NOMO-1 (cell line): ENCODE data around the gene SYNJ2.

ENCODE experiments used
- DNase-seq, 2 experiments: peaks; one replicate each; lab custom pipeline; 2025; ENCODE audit not compliant: unreplicated experiment in 2 of 2; lab: John Stamatoyannopoulos, UW

The SYNJ2 gene

DNA sequence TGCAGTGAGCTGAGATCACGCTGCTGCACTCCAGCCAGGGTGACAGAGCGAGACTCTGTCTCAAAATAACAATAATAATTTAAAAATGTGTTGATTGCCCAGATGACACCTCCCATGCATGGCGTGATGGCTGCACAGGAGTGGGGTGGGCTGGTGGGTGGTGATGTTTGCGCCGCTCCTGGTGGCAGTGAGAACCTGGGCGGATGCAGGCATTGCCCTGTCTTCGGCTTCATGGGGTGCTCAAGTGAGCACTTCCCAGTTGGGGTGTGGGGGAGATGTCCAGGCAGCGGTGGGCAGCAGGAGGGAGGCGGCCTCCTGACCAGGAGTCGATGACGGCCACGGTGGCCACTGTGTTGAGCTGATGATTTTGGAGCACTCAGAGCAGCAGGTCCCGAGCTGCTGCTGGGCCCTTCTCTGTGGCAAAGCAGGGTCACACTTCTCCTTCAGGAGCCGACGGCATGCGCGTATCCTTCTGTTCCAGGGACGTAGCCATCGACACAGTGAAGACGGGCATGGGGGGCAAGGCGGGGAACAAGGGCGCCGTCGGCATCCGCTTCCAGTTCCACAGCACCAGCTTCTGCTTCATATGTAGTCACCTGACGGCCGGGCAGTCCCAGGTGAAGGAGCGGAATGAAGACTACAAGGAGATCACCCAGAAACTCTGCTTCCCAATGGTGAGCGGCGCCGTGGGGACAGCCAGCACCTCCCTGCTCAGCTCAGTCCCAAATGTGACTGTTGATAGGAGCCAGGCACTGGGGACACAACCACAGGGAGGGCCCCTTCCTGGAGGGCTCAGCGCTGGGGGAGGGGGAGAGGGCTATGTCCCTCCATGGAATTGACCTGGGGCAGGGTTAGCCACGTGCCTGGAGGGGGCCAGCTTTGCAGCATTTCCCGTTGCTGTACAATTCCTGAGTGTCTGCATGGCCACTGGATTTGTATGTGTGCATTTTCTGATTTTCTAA is 89.7 kb downstream of the SYNJ2 start:
- no peak for DNase-seq

GRCh38 chr6:158072083-158072721 is 90.5 kb downstream of the SYNJ2 start:
- peak; percentile 47 to 51 for DNase-seq

DNA sequence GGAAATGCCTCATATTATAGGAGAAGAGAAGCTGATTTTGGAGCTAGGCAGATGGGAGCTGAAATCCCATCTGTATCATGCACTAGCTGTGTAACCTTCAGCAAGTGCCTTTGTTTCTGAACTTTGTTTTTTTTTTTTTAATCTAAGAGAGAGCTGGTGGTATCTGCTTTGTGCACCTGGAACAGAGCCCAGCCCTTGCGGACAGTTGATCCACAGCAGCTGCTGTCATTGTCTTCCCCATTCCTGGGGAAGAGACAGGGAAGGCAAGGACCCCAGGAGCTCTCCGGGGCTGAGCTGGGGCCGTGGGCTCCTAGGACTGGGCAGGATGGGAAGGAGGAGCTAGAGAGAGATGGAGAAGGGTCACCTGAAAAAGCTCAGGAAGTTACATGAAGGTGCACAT is 92.1 kb downstream of the SYNJ2 start:
- DNase-seq, result no peak

DNA sequence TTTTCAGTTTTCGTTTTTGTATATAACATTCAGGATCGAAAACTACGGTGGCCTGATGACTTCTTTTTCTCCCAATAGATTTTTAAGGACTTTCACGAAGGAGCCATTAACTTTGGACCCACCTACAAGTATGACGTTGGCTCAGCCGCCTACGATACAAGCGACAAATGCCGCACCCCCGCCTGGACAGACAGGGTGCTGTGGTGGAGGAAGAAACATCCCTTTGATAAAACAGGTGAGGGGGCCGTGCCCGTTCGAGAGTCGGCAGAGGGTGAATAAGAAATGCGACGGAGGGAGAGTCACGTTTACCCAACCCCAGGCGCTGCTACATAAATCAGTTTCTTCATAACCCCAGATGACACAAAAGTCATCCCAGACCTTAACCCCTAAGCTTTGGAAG is 94.9 kb downstream of the SYNJ2 start:
- no peak for DNase-seq

DNA sequence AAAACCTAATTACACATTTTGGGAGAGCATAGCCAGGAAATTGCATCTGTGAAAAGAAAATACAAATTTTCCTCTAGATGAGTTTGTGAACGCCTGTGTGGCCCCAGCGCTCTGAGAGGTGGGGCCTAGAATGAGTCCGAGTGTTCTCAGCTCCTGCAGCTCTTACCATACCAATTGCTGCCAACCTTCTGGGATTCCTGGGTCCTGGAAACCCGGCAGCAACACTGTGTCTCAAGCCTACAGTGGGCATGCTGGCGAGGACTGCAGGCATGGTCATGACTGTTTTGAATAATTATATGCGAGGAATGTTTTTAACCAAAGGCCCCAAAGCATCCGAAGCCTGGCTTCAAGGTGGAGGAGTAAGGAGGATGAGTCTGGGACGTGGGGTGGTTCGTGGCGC is 96.0 kb downstream of the SYNJ2 start:
- no peak for DNase-seq

GRCh38 chr6:158078320-158078719 is 96.7 kb downstream of the SYNJ2 start:
- no peak for DNase-seq

- DNase-seq, result no peak
These were observed 99.4 kb downstream of the SYNJ2 start for GRCh38 chr6:158080849-158081656.

GRCh38 chr6:158081657-158081935 is 99.9 kb downstream of the SYNJ2 start:
- DNase-seq, result peak; percentile 48 to 64

DNA sequence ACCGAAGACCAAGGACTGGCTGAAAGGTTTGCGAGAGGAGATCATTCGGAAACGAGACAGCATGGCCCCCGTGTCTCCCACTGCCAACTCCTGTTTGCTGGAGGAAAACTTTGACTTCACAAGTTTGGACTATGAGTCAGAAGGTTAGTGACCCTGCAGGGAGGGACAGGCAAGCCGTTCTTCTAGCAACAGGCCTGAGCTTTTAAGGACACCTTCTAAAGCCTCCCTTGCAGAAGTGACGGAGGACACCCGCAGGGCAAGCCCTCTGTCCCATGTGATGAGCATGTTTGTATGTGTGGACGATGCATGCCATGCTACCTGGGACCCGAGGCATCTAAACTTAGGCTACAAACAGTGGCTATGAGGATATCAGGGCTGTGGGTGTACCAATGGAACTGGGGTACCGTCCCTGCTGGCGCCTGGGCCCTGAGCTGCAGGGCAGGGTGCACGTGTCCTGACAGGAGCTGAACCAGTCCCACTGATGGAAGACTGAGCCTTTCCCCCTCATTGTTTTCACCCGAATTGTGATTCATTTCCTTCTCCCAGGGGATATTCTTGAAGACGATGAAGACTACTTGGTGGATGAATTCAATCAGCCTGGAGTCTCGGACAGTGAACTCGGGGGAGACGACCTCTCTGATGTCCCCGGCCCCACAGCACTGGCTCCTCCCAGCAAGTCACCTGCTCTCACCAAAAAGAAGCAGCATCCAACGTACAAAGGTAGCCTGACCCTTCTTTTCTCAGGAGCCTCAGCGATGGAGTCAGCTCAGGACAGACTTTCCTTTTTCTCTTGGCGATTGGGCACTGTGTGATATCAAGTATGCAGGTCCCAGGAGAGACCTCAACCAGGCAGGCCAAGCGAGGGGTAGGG is 102.0 kb downstream of the SYNJ2 start:
- DNase-seq, result no peak

DNA sequence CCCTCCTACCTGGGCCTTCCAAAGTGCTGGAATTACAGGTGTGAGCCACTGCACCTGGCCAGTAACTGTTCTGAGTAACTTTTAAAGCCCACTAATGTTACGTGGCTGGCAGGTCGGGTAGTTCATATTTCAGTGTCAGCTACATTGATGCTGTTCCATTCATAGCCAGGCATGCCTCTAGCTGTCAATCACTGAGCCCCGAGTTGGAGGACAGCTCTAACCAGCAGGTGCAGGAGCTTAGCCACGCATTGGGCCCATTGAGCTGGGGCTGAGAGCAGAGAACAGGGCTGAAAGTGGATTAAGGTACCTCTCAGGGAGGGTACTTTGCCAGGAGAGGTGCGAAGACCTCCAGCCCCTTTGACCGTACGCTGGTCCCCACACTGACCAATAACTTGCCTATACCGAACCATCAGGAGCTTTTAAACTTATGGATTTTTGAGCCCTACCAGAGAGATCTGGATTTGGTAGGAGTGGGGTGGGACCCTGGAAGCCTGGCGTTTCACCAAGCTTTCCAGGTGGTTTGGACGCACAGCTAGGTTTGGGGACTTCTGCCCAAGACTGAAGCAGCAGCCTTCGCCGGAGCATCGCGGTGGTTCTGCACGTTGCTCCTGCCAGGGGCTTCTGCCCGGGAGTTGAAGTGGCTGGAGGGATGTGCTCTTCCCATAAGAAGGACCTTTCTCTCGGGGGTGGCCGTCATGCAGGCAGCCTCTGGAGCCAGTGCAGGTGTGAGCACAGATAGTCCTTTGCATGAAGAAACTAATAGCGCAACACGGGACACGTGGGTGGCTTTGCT is 103.8 kb downstream of the SYNJ2 start:
- DNase-seq, result no peak

- DNase-seq, result no peak
These were observed 104.4 kb downstream of the SYNJ2 start for GRCh38 chr6:158086054-158086503.

DNA sequence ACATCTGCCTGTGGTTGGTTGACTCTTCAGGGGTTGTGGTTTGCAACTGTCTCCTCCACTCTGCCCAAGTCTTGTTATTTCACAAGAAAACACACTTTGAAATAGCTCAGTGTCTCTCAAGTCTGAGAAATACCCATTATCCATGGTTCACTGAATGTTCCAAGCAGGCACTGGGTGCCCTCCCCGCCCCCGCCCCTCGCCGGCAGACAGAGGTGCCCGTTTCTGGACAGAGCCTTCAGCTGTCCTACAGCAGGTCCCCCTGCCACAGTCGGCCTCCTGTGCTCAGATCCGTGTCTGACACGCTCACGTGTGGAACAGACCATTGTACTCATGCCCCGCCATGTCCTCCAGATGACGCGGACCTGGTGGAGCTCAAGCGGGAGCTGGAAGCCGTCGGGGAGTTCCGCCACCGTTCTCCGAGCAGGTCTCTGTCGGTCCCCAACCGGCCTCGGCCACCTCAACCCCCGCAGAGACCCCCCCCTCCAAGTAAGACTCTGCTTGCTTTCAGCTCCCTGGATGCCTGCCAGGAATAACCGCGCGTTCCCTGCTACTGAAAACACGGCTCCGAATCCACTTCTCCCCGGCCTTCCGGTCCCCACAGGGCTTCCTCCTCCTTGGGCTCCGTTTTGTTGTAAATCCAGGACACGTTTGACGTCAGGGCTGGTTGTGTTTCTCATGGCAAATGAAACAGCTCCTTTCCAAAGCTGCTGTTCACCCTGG is 105.0 kb downstream of the SYNJ2 start:
- DNase-seq, result peak; percentile 88 to 94

- peak in 1 of 2 experiments; percentile 28 for DNase-seq
These were observed 105.7 kb downstream of the SYNJ2 start for GRCh38 chr6:158087224-158087867.

GRCh38 chr6:158092806-158093205 is 111.1 kb downstream of the SYNJ2 start:
- DNase-seq, result no peak

GRCh38 chr6:158095031-158095430 is 113.4 kb downstream of the SYNJ2 start:
- DNase-seq, result no peak

DNA sequence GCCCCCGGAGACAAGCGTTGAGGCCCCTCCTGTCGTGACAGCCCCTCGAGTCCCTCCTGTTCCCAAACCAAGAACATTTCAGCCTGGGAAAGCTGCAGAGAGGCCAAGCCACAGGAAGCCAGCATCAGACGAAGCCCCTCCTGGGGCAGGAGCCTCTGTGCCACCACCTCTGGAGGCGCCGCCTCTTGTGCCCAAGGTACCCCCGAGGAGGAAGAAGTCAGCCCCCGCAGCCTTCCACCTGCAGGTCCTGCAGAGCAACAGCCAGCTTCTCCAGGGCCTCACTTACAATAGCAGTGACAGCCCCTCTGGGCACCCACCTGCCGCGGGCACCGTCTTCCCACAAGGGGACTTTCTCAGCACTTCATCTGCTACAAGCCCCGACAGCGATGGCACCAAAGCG is 114.0 kb downstream of the SYNJ2 start:
- DNase-seq, result no peak

DNA sequence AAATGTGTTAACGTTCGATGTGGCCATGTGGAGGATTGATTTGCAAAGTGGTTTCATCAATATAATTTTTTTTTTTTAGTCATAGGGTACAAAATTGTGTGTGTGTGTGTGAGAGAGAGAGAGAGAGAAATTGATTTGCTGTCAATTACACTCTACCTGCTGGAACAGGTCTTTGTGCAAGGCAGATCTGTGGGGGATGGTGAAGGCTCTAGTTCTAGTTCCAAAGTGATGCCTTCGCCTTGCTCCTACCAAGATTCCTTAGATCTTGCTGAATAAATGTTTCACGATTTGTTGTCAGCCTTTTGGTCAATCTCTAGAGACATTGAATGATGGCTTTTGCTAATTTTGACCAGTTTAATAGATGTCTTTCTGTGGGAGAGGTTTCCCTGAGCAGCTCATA is 121.6 kb downstream of the SYNJ2 start:
- no peak for DNase-seq

DNA sequence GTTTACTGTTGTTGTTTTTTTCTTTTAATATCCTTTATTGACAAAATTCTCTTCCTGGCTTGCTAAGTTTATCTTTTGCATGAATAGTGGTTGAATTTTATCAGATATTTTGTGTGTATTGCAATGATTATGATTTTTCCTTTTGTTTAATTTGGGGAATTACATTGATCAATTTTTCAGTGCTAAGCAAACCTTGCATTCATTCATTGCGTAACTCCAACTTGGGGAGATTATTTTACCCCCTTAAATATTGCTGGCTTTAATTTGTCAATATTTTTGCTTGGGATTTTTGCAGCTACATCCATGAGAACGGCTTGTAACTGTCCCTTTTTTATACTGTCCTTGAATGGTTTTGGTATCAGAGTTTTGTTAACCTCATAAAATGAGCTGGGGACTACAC is 123.0 kb downstream of the SYNJ2 start:
- DNase-seq, result no peak

DNA sequence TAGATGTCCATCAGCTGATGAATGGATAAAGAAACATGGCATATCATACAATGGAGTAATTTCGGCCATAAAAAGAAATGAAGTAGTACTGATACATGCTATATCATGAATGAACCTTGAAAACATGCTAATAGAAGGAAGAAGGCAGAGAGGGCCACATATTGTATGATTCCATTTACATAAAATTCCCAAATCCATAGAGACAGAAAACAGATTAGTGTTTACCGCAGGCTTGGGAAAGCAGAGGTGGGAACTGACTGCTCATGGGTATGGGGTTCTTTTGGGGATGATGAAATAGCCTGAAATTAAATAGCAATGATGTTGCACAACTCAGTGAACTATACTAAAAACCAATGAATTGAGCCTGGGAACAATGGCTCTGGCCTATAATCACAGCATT is 128.1 kb downstream of the SYNJ2 start:
- no peak for DNase-seq
